ENCODE measurements around the gene PGAP6. TPM values are rescaled to one million over a fixed set of nuclear protein-coding genes. Genes with fewer than 3 reads are reported as not detected.
A peak's percentile ranks its signal among the peaks of the same experiment; 100 is the strongest.

PGAP6 gene
- total and polyA plus RNA-seq, 9 of the 15 experiments (the other 6 are each of a cell fraction or from before 2014, with no cell fraction given) = 0.45 to 50.2 (median 39.3) TPM

GRCh38 chr16:369866-370436 is 11.8 kb downstream of the PGAP6 start (continued):
- TF ChIP-seq E2F6 (IDR thresholded peaks at IDR 0.05; ENCODE audit: borderline replicate concordance in 1 of 2, extremely low read depth in 1 of 2, insufficient read depth in 1 of 2, insufficient read length in 1 of 2, low read depth in 1 of 2, low read length in 1 of 2, poor library complexity in 1 of 2, severe bottlenecking in 1 of 2) = peak in 1 of 2 experiments; percentile 48

GRCh38 chr16:369275-369865 is 12.4 kb downstream of the PGAP6 start:
- Histone ChIP-seq H3K9me3 (replicated peaks; ENCODE audit: control insufficient read depth, insufficient read depth, low read depth, low read length) (no peaks in the 10 kb centered on the region), H3K4me1 (replicated peaks in 1 of 2; ENCODE audit: control insufficient read depth in 2 of 2, insufficient read depth in 2 of 2, low read length in 2 of 2) (peaks cover 13 to 75% of the 10 kb centered on the region in 2 experiments), H3K27ac (ENCODE audit: extremely low read depth, low read depth, low read length) (peak overlapping the region; percentile 70), H3K4me2 (ENCODE audit: insufficient read depth, low read length) (peak overlapping the region; percentile 91), H3K27me3 (ENCODE audit: control insufficient read depth in 2 of 2, insufficient read depth in 2 of 2, low read length in 2 of 2) (no peaks in the 10 kb centered on the region), H3K79me2 (ENCODE audit: control insufficient read depth, insufficient read depth, low read length) (peaks cover 13% of the 10 kb centered on the region), H3K36me3 (ENCODE audit: control insufficient read depth, insufficient read depth, low read length) (peaks cover 71% of the 10 kb centered on the region; the same call in 2 of the 3 replicates), H3K9ac (ENCODE audit: insufficient read depth in 1 of 2, low read depth in 2 of 2, low read length in 2 of 2) (peak overlapping the region; percentile 70 to 98), H3K4me3 (peak overlapping the region; percentile 61), H4K20me1 (replicated peaks; ENCODE audit: control insufficient read depth, insufficient read depth, low read length) (no peaks in the 10 kb centered on the region), H2AFZ (ENCODE audit: low read depth, low read length) (no peak overlapping the region), H3K9me1 (ENCODE audit: control insufficient read depth, insufficient read depth, low read length) (peaks cover 8% of the 10 kb centered on the region)
- peak in 3 of 4 experiments; percentile 55 to 69 (median 62) for DNase-seq (ENCODE audit: extremely low read depth in 1 of 4, low spot score in 3 of 4)
- ChIA-PET POLR2A (interaction anchor here (0.6 to 2.5 kb wide), 4 partner anchors 10 to 346 kb away, joined by 3 to 8 read pairs (median 4); partner anchors contain the start of genes METRN and PGAP6), CTCF (ENCODE audit: low intra/inter-chr PET ratio) (no interaction called here)
- BruUV-seq (replicated peaks) = no TSS peak
- peak; percentile 9 for ATAC-seq
- in situ Hi-C loops (cut with MboI) = no loop called here
- WGBS (ENCODE audit: insufficient coverage, low coverage, missing lambda C conversion rate) = 34% methylated on average over 18 of the region's 20 CpGs
- intact Hi-C loops (cut with micrococcal nuclease) = no loop called here
- FAIRE-seq = peak; percentile 40
- TF ChIP-seq DLX4 (CRISPR knock-in tag; IDR thresholded peaks at IDR 0.05) (no peak), FOXP4 (CRISPR knock-in tag; IDR thresholded peaks at IDR 0.05; ENCODE audit: borderline replicate concordance) (no peak), WHSC1 (IDR thresholded peaks at IDR 0.05; ENCODE audit: low read length) (no peak), SAP30 (IDR thresholded peaks at IDR 0.05; ENCODE audit: borderline replicate concordance, insufficient read depth, low read depth, low read length, poor library complexity, severe bottlenecking) (peak; percentile 17), SNIP1 (IDR thresholded peaks at IDR 0.05; ENCODE audit: low read depth) (no peak), XRCC3 (IDR thresholded peaks at IDR 0.05) (no peak), ZNF253 (CRISPR knock-in tag; conservative IDR thresholded peaks at IDR 0.05) (no peak), RBFOX2 (IDR thresholded peaks at IDR 0.05; ENCODE audit: low read depth, low read length) (peak; percentile 30; the same call in 1 of the 2 replicates), HMGN3 (IDR thresholded peaks at IDR 0.05; ENCODE audit: borderline replicate concordance, extremely low read depth, insufficient read length, low read depth, low read length) (peak; percentile 11), EHMT2 (IDR thresholded peaks at IDR 0.05) (no peak), HNRNPH1 (optimal IDR thresholded peaks at IDR 0.05; ENCODE audit: low read depth, low read length) (no peak), ZBTB2 (IDR thresholded peaks at IDR 0.05) (no peak), ZNF24 (IDR thresholded peaks at IDR 0.05) (no peak)

All from K562 (cell line).